Tongue (tissue), 2 donors: ENCODE results near the gene NRM. TPM values are rescaled to one million over a fixed set of nuclear protein-coding genes. Genes with fewer than 3 reads are reported as not detected.
"Not testable (repeated sequence)": the region's sequence is repeated elsewhere in the genome, so short reads cannot be mapped to it uniquely, and the experiment has no call there.

Source experiments
- DNase-seq: peaks from one replicate; pipeline ENCODE4 v3.0.0-alpha.2; 2015
- total RNA-seq: library from RNA; depleted of rRNA; stranded (reverse); fragments of >200 nt; gene quantifications from one replicate; pipeline ENCODE4 v1.2.3, GENCODE V29; 2014

Gene NRM
- total RNA-seq = 5.2 TPM

GRCh38 chr6:30690403-30691207, at the start of gene NRM:
NRM (minus strand) TSS chr6:30690984; CDS start chr6:30690974, 10 bp downstream.
- peak; percentile 96 for DNase-seq

- no peak for DNase-seq
Measured at GRCh38 chr6:30740540-30740870, 49.7 kb upstream of the NRM start.

- DNase-seq = no peak
Measured at GRCh38 chr6:30738532-30738931, 47.7 kb upstream of the NRM start.

GRCh38 chr6:30735668-30736314, 45.0 kb upstream of the NRM start:
- DNase-seq = no peak

GRCh38 chr6:30732237-30732943, 41.6 kb upstream of the NRM start:
- no peak for DNase-seq

GRCh38 chr6:30730601-30731435, 40.0 kb upstream of the NRM start:
- peak; percentile 80 for DNase-seq

GRCh38 chr6:30727920-30728553, 37.3 kb upstream of the NRM start:
- no peak for DNase-seq

GRCh38 chr6:30726506-30727413, 36.0 kb upstream of the NRM start:
- DNase-seq = no peak

- DNase-seq = no peak
Measured at GRCh38 chr6:30725713-30726505, 35.1 kb upstream of the NRM start.

- DNase-seq = no peak
Measured at GRCh38 chr6:30724906-30725667, 34.3 kb upstream of the NRM start.

GRCh38 chr6:30723843-30724741, 33.3 kb upstream of the NRM start:
- DNase-seq = not testable (repeated sequence)

- DNase-seq = not testable (repeated sequence)
Measured at GRCh38 chr6:30723159-30723842, 32.5 kb upstream of the NRM start.

- DNase-seq = peak; percentile 91
Measured at GRCh38 chr6:30722280-30723112, 31.7 kb upstream of the NRM start.

GRCh38 chr6:30722025-30722279, 31.2 kb upstream of the NRM start:
- not testable (repeated sequence) for DNase-seq

- peak; percentile 97 for DNase-seq
Measured at GRCh38 chr6:30721198-30722024, 30.6 kb upstream of the NRM start.

GRCh38 chr6:30720738-30721197, 30.0 kb upstream of the NRM start:
- DNase-seq = peak; percentile 83
